ENCODE measurements around the gene TMX1.
A peak's percentile ranks its signal among the peaks of the same experiment; 100 is the strongest.

The TMX1 gene

DNA sequence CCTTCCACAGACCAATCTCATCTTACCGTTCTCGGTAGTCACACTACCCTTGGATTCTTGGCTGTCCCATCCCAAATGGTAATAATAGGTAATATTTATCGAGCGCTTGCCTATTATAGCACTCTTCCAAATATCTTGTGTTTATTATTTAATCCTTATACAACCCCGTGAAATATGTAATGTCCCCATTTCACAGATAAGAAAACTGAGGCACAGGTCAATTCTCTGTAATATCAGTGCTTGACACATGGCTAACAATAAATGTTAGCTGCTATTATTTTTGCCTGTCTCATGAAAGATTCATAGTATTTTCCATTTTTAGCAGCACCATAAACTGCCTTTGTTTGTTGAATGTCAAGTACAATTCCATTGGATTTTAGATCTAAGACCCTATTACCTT is 4.5 kb downstream of the TMX1 start:
- no peak for DNase-seq

DNA sequence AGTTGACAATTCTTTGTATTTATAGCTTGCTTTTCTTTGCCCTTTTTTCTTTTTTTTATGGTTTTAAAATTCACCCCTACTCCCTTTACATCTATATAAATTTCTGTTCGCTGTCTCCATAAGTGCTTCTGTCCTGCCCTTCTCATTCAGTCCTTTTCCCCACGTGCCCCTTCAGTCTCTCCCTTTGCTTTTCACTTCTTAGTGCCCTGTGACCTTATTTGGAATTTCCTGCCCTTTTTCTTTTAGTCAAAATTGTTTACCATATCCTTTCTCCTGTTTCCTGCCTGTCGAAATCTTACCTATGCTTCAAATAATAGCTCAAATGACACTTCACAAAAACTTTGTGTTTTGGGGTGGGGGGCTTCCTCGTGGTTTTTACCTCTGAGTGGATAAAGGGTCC is 6.0 kb downstream of the TMX1 start:
- DNase-seq: no peak

DNA sequence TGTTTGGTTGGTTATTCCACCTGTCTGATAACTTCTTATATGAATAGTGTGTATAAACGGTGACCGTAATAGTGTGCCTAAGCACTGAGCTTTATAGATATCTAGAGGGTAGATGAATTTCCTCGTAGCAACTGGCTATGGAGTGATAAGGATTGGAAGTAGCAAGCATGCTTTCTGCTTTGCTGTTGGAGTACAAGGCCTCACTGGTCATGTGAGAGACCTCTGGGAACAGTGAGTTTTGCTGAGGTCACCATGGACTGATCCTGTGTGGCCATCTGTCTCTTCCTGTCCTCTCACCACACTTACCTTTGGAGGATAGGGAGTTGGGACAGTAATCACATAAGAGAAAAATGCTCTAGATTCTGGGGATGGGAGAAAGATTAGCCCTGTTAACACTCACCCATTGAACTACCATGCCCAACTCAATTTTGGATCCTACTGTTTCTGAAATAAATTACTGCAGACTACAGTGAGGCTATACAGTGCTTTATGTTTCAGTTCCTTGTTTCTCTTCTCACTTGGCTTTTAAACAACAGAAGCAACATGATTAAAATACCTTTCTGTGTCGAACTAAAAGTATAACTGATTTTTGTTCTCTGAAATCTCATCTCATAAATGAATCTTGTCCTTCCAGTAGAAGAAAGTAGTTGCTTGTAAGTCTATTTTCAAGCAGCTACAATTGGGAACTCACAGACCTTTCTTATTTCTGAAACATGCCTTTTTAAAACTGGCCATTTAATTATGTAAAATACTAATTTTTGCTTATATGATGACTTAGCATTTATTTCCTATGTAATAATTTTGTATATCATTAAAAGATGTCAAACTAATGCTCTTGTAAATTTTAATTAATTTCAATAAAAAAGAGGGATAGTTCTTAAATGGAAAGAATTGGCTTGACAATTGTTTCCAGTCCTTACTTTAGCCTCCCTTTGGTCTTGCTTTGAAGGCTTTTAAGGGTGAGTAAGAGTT is 8.3 kb downstream of the TMX1 start:
- no peak for DNase-seq

DNA sequence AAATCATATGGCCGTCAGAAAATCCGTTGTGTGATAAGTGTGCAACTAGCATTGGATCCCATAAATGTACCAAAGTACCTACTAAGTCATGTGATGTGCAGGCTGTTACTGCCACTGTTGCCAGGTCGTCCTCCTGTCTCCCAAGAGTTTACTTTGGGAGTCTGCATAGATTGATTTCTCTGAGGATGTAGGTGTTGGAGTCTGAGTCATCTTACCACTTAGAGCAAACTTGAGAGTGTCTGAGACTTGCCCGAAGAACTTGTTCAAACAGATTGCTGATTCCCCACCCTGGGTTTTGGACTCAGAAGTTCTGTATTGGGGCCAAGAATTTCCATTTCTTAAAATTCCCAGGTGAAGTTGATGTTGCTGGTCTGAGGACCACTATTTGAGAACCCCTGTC is 11.4 kb downstream of the TMX1 start:
- DNase-seq: no peak

DNA sequence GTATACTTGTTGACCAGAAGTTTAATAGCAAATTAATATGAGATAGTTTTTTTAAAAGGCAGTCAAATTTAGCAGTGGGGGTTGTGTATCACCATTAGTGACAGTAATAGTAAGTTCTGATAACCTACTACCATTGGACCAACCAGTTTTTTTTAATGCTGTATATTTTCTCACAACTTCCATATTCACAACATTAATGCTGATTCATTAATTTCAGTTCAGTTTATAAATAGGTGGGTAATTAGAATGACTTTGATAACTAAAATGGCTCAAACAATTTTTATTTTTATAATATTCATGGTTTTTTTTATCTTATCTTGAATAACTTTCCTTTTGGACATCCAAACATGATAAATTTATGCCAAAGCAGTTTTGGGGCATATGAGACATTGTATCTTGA is 13.8 kb downstream of the TMX1 start:
- DNase-seq: no peak

DNA sequence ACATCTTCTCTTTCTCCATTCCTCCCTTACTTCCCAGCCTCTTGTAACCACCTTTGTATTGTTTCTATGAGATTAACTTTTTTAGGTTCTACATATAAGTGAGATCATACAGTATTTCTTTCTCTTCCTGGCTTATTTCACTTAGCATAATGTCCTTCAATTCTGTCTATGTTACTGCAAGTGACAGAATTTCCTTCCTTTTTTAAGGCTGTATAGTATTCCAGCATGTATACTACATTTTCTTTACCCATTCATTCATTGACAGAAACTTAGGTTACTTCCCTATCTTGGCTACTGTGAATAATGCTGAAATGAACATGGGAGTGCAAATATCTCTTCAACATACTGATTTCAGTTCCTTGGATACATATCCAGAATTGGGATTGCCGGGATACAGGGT is 18.2 kb downstream of the TMX1 start:
- no peak for DNase-seq

DNA sequence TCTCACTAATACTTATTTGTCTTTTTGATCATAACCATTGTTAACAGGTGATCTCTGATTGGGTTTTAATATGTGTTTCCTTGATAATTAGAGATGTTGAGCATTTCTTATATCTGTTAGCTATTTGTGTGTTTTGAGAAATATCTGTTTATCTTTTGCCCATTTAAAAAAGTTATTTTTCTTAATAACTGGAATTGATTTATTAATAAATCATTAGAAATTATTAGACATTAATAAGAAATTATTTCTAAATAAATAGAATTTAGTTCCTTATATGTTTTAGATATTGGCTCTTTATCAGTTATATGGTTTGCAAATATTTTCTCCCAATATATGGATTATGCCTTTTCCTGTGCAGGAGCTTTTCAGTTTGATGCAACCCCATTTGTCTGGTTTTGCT is 18.7 kb downstream of the TMX1 start:
- DNase-seq: no peak

DNA sequence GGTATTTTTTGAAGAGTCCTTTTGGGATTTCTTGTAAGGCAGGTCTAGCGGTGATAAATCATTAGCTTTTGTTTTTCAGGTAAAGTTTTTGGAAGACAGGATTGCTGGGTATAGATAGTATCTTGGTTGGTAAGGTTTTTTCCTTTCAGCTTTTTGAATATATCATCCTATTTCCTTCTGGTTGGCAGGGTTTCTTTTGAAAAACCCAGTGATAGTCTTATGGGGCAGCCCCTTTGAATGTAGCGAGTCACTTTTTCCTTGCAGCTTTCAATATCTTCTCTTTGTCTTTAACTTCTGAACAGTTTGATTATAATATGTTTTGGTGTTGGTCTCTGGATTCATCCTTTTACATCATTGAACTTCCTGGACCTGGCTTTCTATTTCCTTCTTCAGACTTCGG is 20.2 kb downstream of the TMX1 start:
- DNase-seq: no peak

DNA sequence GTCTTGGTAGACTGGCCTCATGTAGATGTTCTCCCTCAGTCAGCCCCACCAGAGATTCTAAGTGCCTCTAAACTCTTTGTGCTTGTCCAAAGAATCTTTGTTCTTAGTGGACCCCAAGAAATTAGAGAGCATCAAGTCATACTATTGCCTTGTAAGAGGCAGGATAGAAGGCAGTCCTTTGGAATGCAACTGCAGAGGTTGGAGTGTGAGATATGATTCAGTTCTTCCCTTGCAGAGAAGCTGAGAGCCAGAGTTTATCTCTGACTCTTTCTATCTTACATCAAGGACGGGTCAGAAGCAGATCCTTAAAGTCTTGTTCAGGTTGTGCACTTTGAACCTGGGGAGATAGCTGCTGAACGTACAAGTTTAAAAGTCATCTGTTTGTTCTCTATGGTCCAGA is 21.1 kb downstream of the TMX1 start:
- DNase-seq: no peak

DNA sequence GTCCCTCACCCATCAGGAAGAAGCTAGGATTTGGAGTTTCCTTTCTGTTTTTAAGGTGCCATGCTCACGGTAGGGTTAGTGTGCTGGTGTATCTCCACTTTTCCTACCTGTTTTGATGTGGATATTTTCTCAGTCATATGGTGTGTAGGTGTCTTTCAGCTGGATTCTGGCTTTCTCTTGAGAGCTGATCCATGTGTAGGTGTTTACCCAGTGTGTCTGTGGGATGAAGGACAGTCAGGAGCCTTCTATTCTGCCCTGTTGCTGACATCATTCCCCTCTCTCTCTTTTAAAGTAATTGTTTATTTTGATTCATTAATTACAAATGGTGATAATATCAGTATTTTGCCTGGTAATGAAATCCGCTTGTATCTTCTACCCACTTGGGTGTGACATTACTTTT is 22.8 kb downstream of the TMX1 start:
- DNase-seq: no peak

DNA sequence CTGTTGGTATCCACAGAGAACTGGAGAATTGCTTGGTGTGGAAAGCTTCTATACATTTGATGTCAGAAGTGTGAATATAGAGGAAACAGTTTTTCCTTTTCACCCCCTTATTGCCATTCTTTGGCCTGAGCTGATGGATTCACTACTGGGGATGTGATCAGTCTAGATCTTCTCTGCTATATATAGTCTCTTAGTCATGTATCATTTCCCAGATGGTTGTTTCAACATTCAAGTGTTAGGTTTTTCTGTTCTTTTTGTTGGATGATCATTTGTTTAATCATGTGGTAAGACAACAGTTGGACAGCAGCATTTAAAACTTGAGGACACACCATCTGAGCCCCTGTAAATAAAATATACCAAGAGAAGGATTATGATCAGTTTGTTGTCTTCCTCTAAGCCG is 29.6 kb downstream of the TMX1 start:
- no peak for DNase-seq

DNA sequence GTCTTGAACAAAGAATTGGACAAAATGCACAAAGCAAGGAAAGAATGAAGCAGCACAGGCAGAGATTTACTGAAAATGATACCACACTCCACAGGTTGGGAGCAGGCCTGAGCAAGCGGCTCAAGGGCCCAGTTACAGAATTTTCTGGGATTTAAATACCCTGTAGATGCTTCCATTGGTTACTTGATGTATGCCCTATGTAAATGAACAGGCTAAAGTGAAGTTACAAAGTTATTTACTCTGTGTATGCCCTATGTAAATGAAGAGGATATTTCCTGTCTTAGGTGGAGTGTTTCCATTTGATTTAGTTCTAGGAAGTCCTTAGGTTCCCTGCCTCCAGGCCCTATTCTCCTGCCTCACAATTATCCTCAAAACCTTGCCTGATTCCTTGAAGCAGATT is 36.6 kb downstream of the TMX1 start:
- DNase-seq: no peak

DNA sequence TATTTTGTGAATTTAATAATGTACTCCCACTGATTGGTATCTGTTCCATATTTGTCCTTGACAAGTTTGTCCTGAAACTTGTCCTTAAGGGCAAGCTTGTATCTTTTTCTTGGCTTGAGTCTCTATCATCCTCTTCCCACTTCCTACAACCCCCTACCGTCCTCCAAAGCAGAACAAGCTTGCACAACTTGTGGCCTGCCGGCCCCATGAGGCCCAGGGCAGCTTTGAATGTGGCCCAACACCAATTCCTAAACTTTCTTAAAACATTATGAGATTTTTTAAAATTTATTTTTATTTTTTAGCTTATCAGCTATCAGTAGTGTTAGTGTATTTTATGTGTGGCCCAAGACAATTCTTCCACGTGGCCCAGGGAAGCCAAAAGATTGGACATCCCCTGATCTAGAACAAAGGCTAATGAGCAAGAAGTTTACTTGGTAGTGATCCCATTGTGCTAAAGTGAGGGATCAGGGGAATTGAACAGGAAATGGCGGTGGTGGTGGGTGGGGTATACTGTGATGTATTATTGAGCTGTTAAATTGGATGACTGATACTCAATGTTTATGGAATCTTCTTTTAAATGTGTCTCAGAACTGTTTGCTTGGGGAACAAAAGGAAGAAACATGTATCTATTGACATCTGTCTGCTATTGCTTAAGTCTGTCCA is 37.8 kb downstream of the TMX1 start:
- no peak for DNase-seq

DNA sequence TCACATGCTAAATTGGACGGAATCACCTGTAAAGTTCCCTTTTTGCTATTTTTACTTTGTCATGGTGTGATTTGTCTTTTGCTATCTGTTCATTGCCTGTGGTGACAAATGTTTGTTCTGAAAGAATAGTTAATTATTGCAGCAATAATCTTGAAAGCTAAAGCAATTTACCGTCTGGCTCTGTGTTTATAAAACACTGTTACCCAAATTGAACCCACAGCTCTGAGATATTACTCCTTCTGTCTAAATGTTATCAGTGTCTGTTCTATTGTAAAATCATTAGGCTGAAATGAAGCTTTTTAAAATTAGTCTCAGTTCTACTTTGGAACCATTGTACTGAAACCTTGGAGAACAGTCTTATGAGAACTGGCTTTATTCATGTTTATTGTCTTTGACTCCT is 42.5 kb downstream of the TMX1 start:
- DNase-seq: no peak

DNA sequence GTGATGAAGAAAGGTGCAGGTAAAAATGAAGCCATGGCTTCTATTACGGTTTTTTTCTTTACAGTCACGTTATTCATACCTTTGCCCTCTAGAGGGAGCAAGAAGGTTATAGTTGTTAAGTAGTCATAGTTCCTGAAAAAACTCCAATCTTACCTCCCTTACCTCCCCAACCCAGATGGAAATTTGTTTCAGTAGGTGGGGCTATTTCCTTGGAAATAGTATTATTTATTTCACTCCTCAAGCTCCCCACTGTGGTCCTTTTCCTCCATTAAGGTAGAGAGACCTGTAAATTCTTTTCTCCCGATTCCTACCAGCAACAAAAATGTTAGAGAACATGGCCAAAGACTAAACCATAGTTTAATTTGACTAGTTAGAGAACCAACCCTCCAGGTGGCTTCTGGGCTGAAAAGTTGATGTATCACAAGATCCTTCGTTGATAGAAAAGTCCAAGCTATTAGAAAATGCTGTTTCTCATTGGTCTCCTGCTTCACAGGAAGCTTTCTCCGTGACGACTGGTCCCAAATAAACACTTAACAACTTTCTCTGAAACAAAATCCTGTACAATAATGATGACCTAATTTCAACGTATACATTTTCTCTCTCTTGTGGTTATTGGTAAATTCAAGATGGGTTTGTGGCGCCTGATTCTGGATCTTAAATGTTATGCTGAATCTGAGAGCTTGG is 43.5 kb downstream of the TMX1 start:
- peak; percentile 70 for DNase-seq

DNA sequence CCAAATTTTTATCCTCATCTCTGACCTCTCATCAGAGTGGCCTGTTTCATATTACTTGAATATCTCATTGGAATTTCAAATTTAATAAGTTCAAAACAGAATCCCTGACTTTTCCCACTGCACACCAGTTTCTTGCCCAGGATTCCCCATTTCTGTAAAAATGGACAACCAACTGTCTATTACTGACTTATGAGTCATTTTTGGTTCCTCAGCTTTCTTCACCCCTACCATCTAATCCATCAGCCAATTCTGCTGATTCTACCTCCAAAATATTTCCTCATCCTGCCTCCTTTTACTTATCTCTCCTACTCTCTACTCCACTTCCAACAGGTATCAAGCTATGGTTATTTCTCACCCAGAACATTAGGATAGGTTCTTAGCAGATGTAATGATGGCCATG is 44.2 kb downstream of the TMX1 start:
- DNase-seq: no peak

DNA sequence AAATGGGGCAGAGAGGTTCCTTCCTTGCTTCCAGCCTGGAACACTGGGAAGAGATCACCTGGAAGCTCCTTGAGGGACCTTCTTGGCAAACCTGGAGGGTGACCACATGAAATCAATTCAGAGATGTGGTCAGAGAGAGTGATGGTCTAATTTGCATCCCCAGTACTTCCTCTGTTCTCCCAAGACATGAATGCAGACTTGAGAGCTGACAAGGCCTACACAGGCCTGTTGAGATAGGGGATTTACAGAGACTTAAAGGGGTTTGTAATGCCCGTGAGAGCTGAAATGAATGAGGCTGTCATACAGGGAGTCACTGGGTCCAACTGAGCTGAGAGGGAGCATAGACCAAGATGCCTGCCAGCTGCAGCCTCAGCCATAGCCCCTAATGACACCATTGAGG is 45.1 kb downstream of the TMX1 start:
- no peak for DNase-seq

DNA sequence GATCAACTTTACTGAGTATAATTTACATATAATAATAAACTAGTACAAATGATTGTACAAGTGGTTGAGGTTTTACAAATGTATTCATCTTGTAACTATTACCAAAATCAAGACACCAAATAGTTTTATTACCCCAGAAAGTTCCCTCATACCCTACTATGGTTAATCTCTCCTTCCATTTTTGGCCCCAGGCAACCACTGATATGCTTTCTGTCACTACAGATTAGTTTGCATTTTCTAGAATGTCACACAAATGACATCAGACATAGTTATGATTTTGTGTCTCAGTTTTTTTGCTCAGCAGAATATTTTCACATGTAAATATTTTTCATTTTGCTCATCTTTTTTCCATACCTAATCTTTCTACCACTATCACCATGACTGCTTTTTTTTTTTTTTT is 49.1 kb downstream of the TMX1 start:
- DNase-seq: no peak

DNA sequence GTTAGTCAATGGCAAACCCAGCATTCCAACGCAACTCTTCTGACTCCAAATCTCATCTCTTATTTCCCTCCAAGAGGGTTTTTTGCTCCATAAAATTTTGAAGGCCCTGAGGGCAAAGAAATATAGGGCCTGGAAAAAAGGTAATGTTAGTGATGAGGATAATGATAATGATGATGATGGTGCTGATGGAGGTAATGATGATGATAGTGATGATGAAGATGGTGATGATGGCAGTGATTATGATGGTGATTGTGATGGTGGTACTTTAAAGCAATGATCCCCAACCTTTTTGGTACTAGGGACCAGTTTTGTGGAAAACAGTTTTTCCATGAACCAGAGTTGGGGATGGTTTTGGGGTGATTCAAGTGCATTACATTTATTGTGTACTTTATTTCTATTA is 50.1 kb downstream of the TMX1 start:
- DNase-seq: no peak

DNA sequence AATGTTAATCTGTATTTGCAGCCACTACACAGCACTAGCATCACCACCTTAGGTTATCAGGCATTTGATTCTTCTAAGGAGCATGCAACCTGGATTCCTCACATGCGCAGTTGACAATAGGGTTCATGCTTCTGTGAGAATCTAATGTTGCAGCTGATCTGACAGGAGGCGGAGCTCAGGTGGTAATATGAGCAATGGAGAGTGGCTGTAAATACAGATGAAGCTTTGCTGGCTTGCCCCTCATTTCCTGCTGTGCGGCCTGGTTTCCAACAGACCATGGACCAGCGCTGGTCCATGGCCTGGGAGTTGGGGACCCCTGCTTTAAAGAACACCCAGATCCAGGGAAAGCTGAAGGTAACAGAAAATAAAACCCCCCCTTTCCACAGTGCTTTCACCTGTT is 51.0 kb downstream of the TMX1 start:
- DNase-seq: no peak

DNA sequence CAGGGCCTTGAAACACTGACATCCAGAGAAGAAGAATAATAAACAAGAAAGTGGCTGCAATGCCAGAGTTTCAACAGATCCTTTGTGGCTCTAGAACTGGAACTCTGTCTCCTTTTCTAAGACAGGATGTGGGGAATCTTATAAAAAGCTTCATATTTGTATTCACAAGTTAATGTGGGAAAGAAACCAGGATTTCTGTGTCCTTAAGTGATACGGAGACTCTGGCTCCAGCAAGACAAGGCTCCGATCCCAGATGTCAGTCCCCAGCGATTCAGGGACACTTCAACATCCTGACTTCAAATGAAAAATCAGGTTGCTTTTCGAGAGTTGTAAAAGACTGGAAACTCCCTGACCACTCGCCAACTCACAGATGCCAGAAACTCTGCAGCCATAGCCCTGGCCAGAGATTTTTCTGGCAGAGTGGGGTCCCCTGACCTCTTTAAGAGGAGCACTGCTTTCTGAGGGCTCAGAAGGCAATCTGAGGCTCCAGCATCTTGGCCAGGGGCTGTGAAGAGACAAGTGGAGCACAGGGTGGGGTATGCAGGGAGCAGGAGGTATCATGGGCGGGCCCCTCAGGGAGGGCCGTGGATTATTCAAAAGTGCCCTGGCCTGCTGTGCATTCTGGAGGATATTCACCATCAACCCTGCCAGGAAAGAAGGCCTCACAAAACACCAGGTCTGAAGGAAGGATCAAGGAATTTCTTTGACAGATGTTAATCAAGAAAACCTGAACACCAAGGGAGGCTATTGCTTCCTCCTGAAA is 53.3 kb downstream of the TMX1 start:
- DNase-seq: no peak

DNA sequence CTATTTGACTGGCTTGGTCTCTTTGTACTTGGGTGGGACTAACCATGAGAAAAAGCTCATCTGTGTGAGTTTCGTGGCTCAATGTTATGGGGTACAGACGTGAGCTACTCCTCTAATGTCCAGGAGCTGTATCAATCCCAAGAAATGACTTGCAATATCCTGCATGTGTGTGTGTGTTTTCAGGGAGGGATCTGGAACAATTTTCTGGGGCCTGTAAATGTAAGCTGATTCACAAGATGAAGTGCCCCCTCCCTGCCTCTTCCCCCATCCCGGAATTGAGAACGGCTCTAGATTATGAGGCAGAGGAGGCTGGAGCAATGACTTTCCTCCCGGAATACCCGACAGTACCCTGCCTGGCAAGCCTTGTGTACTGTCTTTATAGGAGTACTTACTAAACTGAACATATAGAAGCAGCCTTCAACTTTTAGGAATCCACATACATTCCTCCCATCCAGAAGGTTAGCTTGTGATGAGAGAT is 53.9 kb downstream of the TMX1 start:
- DNase-seq: no peak

DNA sequence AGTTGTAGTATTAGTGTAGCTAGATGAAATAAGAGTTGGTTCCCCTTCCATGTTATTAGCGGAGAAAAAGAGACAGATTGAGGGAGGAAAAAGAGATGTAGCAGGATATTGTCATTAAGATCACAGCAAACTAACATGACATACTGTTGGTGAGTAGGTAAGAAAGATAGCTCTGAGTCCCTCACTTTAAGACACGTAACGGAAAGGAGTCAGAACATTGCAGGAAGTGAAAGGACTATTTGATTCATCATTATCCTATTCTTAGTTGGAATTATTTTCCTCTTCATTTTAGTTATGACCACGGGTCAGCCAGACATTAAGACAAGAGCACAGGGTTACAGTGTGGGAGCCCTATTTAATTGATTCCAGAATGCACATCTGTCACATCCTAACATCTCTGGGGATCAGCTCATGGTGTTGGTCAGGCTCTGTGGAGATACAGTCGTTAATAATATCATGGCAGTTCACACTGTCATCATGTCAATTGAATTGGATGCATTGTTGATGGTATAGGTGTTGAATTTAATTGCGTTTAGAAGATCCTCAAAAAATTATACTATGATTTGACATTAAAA is 55.0 kb downstream of the TMX1 start:
- DNase-seq: no peak
